Stimulated activated naive CD8-positive, alpha-beta T cell treated with anti-CD3 and anti-CD28 coated beads, Interleukin-15, Interleukin-2, amounts not matched to agents 100 U/mL and 50 U/mL, for 24 hours (primary cell): ENCODE measurements around the gene WFDC10A.
"Not testable (repeated sequence)": the region's sequence is repeated elsewhere in the genome, so short reads cannot be mapped to it uniquely, and the experiment has no call there.

Experiments
- ATAC-seq: fragments of 150-1000 bp; cut with Tn5 transposase; one replicate; pipeline ENCODE4 v1.10.0; 2021
- DNase-seq: peaks from one replicate; pipeline ENCODE4 v3.0.0; 2021

Gene WFDC10A

GRCh38 chr20:45649312-45649863 lies 19.8 kb downstream of the WFDC10A start:
- DNase-seq, result no peak
- ATAC-seq, result no peak

DNA sequence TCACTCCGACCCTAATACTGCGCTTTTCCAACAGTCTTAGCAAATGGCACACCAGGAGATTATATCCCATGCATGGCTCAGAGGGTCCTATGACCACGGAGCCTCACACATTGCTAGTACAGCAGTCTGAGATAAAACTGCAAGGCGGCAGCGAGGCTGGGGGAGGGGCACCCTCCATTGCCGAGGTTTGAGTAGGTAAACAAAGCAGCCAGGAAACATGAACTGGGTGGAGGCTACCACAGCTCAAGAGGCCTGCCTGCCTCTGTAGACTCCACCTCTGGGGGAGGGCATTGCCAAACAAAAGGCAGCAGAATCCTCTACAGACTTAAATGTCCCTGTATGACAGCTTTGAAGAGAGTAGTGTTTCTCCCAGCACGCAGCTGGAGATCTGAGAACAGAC lies 22.2 kb downstream of the WFDC10A start:
- DNase-seq, ATAC-seq: not testable (repeated sequence)

DNA sequence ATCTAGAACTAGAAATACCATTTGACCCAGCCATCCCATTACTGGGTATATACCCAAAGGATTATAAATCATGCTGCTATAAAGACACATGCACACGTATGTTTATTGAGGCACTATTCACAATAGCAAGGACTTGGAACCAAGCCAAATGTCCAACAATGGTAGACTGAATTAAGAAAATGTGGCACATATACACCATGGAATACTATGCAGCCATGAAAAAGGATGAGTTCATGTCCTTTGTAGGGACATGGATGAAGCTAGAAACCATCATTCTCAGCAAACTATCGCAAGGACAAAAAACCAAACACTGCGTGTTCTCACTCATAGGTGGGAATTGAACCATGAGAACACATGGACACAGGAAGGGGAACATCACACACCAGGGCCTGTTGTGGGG lies 27.5 kb downstream of the WFDC10A start:
- not testable (repeated sequence) for DNase-seq, ATAC-seq

DNA sequence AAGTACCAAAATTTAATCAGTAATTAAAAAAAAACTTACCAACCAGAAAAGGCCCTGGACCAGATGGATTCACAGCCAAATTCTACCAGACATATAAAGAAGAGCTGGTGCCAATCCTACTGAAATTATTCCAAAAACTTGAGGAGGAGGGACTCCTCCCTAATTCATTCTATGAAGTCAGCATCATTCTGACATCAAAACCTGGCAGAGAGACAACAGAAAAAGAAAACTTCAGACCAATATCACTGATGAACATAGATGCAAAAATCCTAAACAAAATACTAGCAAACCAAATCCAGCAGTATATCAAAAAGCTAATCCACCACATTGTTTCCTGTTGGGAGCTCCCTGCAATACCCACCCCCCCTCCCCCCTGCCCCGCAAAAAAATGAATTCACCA lies 40.6 kb downstream of the WFDC10A start, which contains the start of gene WFDC11:
Gene WFDC11, minus strand, starts transcription at position 101 of the 400 bp plus-strand sequence. CDS start 19,639 bp downstream, outside the sequence.
- no peak for ATAC-seq
- DNase-seq, result no peak

GRCh38 chr20:45672765-45673164 lies 43.2 kb downstream of the WFDC10A start:
- ATAC-seq (no peak), DNase-seq (no peak)

DNA sequence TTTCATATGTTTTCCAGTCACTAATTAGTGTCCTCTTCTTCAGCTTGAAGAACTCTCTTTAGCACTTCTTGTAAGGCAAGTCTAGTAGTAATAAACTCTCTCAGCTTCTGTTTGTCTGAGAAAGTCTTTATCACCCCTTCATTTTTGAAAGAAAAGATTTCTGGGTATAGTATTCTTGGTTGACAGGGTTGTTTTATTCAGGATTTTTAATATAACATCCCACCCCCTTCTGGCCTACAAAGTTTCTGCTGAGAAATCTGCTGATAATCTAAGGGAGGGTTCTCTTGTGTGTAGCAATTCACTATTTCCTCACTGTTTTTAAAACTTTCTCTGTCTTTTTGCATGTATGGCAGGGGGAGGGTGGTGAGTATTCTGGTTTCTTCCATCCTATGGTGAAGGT lies 50.1 kb downstream of the WFDC10A start:
- no peak for DNase-seq
- ATAC-seq, result no peak
